ENCODE results near the gene FAM151A. TPM values are rescaled to one million over a fixed set of nuclear protein-coding genes. Genes with fewer than 3 reads are reported as not detected.
A peak's percentile ranks its signal among the peaks of the same experiment; 100 is the strongest.

FAM151A gene
- total and polyA plus RNA-seq, 2 of the 13 experiments (the other 11 are each of a cell fraction or from before 2014, with no cell fraction given): 0.29 to 3.6 TPM

GRCh38 chr1:54579337-54579781 is 44.0 kb downstream of the FAM151A start (continued):
- TF ChIP-seq BCLAF1 (IDR thresholded peaks at IDR 0.05): no peak
- TF ChIP-seq MZF1 (CRISPR knock-in tag; IDR thresholded peaks at IDR 0.05; ENCODE audit: borderline replicate concordance): no peak
- TF ChIP-seq ATF3 (CRISPR knock-in tag; IDR thresholded peaks at IDR 0.05): no peak
- no peak for TF ChIP-seq ZNF720 (CRISPR knock-in tag; IDR thresholded peaks at IDR 0.05)
- no peak for TF ChIP-seq GTF2F1 (IDR thresholded peaks at IDR 0.05; ENCODE audit: low read length)
- TF ChIP-seq ZNF414 (CRISPR knock-in tag; IDR thresholded peaks at IDR 0.05): no peak
- TF ChIP-seq HMG20A (CRISPR knock-in tag; IDR thresholded peaks at IDR 0.05; ENCODE audit: borderline replicate concordance): no peak
- TF ChIP-seq ZNF33A (CRISPR knock-in tag; IDR thresholded peaks at IDR 0.05; ENCODE audit: borderline replicate concordance): no peak
- no peak for TF ChIP-seq ZNF142 (CRISPR knock-in tag; IDR thresholded peaks at IDR 0.05)
- TF ChIP-seq LCORL (IDR thresholded peaks at IDR 0.05): no peak
- peak; percentile 24; the same call in 1 of the 2 replicates for TF ChIP-seq LCORL (CRISPR knock-in tag; IDR thresholded peaks at IDR 0.05)
- TF ChIP-seq ZFX (CRISPR knock-in tag; IDR thresholded peaks at IDR 0.05; ENCODE audit: low read depth): peak; percentile 49; the same call in 1 of the 2 replicates
- TF ChIP-seq SNAI1 (CRISPR knock-in tag; IDR thresholded peaks at IDR 0.05; ENCODE audit: borderline replicate concordance): no peak
- no peak for TF ChIP-seq ATM (IDR thresholded peaks at IDR 0.05; ENCODE audit: borderline replicate concordance)
- no peak for TF ChIP-seq ZNF781 (CRISPR knock-in tag; IDR thresholded peaks at IDR 0.05; ENCODE audit: borderline replicate concordance, not compliant biosample characterization)
- no peak for TF ChIP-seq ZBTB1 (CRISPR knock-in tag; IDR thresholded peaks at IDR 0.05; ENCODE audit: borderline replicate concordance)
- TF ChIP-seq CENPX (CRISPR knock-in tag; IDR thresholded peaks at IDR 0.05): no peak
- TF ChIP-seq BHLHE40 (IDR thresholded peaks at IDR 0.05; ENCODE audit: low read length): 0 out of 2 replicates have a peak, but pooled peaks have one; percentile 35
- TF ChIP-seq ZNF678 (CRISPR knock-in tag; IDR thresholded peaks at IDR 0.05): no peak
- TF ChIP-seq ZIK1 (CRISPR knock-in tag; IDR thresholded peaks at IDR 0.05; ENCODE audit: borderline replicate concordance, low read depth): no peak
- TF ChIP-seq PRMT3 (CRISPR knock-in tag; IDR thresholded peaks at IDR 0.05; ENCODE audit: borderline replicate concordance, low read depth): no peak

All from HepG2 (cell line).